ENCODE results near the gene ARID1A.
"Not testable (repeated sequence)": the region's sequence is repeated elsewhere in the genome, so short reads cannot be mapped to it uniquely, and the experiment has no call there.

DNA sequence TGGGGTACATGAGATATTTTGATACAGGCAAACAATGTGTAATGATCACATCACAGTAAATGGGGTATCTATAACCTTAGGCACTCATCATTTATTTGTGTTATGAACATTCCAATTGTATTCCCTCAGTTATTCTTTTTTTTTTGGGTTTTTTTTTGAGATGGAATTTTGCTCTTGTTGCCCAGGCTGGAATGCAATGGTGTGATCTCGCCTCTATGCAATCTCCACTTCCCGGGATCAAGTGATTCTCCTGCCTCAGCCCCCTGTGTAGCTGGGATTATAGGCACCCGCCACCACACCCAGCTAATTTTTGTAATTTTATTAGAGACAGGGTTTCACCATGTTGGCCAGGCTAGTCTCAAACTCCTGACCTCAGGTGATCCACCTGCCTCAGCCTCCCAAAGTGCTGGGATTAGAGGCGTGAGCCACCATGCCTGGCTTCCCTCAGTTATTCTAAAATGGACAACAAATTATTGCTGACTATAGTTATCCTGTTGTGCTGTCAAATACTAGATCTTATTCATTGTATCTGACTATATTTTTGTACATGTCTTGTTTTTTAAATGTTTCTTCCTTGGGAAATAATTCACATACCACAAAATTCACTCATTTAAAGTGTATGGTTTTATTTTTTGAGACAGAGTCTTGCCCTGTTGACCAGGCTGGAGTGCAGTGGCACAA lies 27.6 kb upstream of the ARID1A start:
- TF ChIP-seq CTCF, POLR2AphosphoS5, POLR2A (IDR thresholded peaks at IDR 0.05): not testable (repeated sequence)
